ENCODE data around the gene OLFM3.

- TF ChIP-seq CTCF (IDR thresholded peaks at IDR 0.05; ENCODE audit: insufficient read depth, low read length, poor library complexity, severe bottlenecking), result no peak
- no peak for TF ChIP-seq EZH2phosphoT487 (conservative IDR thresholded peaks at IDR 0.05; ENCODE audit: low read length)
Measured at GRCh38 chr1:101975371-101975770, 21.4 kb downstream of the OLFM3 start.

Data from SU-DHL-6 (cell line).